Adrenal gland (tissue), 5 donors: ENCODE results near the gene LRBA.

Experiments used
- POLR2A ChIP-seq, 2 donors: fragments of 450-650 bp; IDR thresholded peaks; one replicate each; pipeline ENCODE4 v1.6.1; 2017; ENCODE audit warnings: antibody characterized with exemption in 2 of 2, mild to moderate bottlenecking in 2 of 2, moderate library complexity in 1 of 2
- TF ChIP-seq, protein P1 (sequence below), 6 experiments: fragments of 450-650 bp in 4 of 6; fragments of 200-600 bp in 2 of 6; sonication (generic) in 1 of 6; IDR thresholded peaks; 1 replicate in 5 of 6; 2 replicates in 1 of 6; pipeline versions ENCODE4 v1.5.1 to v1.8.0; 2016 to 2021; ENCODE audit warnings: antibody characterized with exemption in 6 of 6, mild to moderate bottlenecking in 2 of 6, moderate library complexity in 1 of 6
- donor health status: DM: no; HTN: no; CAD: no.

GRCh38 chr4:150570862-150571261 is 444.2 kb downstream of the LRBA start:
- TF ChIP-seq, protein P1, sequence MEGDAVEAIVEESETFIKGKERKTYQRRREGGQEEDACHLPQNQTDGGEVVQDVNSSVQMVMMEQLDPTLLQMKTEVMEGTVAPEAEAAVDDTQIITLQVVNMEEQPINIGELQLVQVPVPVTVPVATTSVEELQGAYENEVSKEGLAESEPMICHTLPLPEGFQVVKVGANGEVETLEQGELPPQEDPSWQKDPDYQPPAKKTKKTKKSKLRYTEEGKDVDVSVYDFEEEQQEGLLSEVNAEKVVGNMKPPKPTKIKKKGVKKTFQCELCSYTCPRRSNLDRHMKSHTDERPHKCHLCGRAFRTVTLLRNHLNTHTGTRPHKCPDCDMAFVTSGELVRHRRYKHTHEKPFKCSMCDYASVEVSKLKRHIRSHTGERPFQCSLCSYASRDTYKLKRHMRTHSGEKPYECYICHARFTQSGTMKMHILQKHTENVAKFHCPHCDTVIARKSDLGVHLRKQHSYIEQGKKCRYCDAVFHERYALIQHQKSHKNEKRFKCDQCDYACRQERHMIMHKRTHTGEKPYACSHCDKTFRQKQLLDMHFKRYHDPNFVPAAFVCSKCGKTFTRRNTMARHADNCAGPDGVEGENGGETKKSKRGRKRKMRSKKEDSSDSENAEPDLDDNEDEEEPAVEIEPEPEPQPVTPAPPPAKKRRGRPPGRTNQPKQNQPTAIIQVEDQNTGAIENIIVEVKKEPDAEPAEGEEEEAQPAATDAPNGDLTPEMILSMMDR (IDR thresholded peaks at IDR 0.05), result no peak
- no peak for TF ChIP-seq POLR2A (IDR thresholded peaks at IDR 0.05)
